PC-9 (cell line): Measurements from ENCODE around the gene LRRC4C. TPM values are rescaled to one million over a fixed set of nuclear protein-coding genes. Genes with fewer than 3 reads are reported as not detected.

Experiments
- BruUV-seq: library from RNA; stranded (reverse); fragments of 400-500 nt; replicated peaks from 2 replicates; lab custom pipeline; 2021; lab: Mats Ljungman, UMichigan
- CTCF ChIA-PET: fragments of 300-600 bp; sonication (Branson Sonifier 250); formaldehyde crosslinking; loops from one replicate; lab custom pipeline; 2022; ENCODE audit warnings: antibody characterized with exemption; lab: Charles Lee
- POLR2A ChIA-PET: fragments of 300-600 bp; sonication (Branson Sonifier 250); formaldehyde crosslinking; loops from one replicate; lab custom pipeline; 2022; ENCODE audit warnings: antibody characterized with exemption; ENCODE audit not compliant: unreplicated experiment; lab: Charles Lee
- DNase-seq, 2 experiments: peaks; one replicate each; pipeline versions ENCODE4 v3.0.0 to v3.0.0-alpha.2; 2015 to 2022; ENCODE audit warnings: mixed read lengths in 1 of 2
- H2AFZ ChIP-seq: fragments of 200-600 bp; sonication (generic); 2 replicates; pipeline ENCODE4 v1.8.1; 2017; ENCODE audit warnings: antibody characterized with exemption
- H3F3A ChIP-seq: fragments of 200-600 bp; sonication (generic); 2 replicates; pipeline ENCODE4 v1.8.1; 2017; ENCODE audit warnings: antibody characterized with exemption, mild to moderate bottlenecking, low read depth; ENCODE audit not compliant: insufficient read depth
- H3K27ac ChIP-seq: fragments of 200-600 bp; sonication (generic); 2 replicates; pipeline ENCODE4 v1.6.1; 2016; ENCODE audit warnings: mixed run types
- H3K27me3 ChIP-seq: fragments of 200-600 bp; sonication (generic); 2 replicates; pipeline ENCODE4 v1.6.1; 2016; ENCODE audit warnings: low read depth, mixed run types; ENCODE audit not compliant: insufficient read depth
- H3K36me3 ChIP-seq: fragments of 200-600 bp; sonication (generic); 2 replicates; pipeline ENCODE4 v1.6.1; 2016; ENCODE audit warnings: low read depth, mixed run types
- H3K4me1 ChIP-seq: fragments of 200-600 bp; sonication (generic); replicated peaks from 2 replicates; pipeline ENCODE4 v1.6.1; 2016; ENCODE audit warnings: mixed run types; ENCODE audit not compliant: insufficient read depth
- H3K4me2 ChIP-seq: fragments of 200-600 bp; sonication (generic); 2 replicates; pipeline ENCODE4 v1.6.1; 2017; ENCODE audit warnings: mixed run types
- H3K4me3 ChIP-seq: fragments of 200-600 bp; sonication (generic); 2 replicates; pipeline ENCODE4 v1.6.1; 2016; ENCODE audit warnings: mixed run types
- H3K79me2 ChIP-seq: fragments of 200-600 bp; sonication (generic); 2 replicates; pipeline ENCODE4 v1.6.1; 2017; ENCODE audit warnings: low read depth, mixed run types
- H3K9me2 ChIP-seq: fragments of 200-600 bp; sonication (generic); 2 replicates; pipeline ENCODE4 v1.8.1; 2017; ENCODE audit warnings: mild to moderate bottlenecking; ENCODE audit not compliant: insufficient read depth
- H3K9me3 ChIP-seq: fragments of 200-600 bp; sonication (generic); 2 replicates; pipeline ENCODE4 v1.8.1; 2016; ENCODE audit warnings: low read depth; ENCODE audit not compliant: insufficient read depth
- H4K20me1 ChIP-seq: fragments of 200-600 bp; sonication (generic); 2 replicates; pipeline ENCODE4 v1.8.1; 2017; ENCODE audit not compliant: insufficient read depth
- EZH2 ChIP-seq: fragments of 200-600 bp; sonication (generic); IDR thresholded peaks from 2 replicates; pipeline ENCODE4 v1.8.0; 2017; ENCODE audit warnings: antibody characterized with exemption, low read depth
- intact Hi-C: fragments of 100-400 bp; cut with micrococcal nuclease; formaldehyde crosslinking; loops from one replicate; pipeline ENCODE4 v1.10.0; 2022; ENCODE audit not compliant: unreplicated experiment
- total RNA-seq: library from RNA; stranded (reverse); gene quantifications from 2 replicates; pipeline ENCODE4 v1.2.3, GENCODE V29; 2021
- TF ChIP-seq, protein P1 (sequence below): fragments of 200-600 bp; sonication (generic); conservative IDR thresholded peaks from 2 replicates; pipeline ENCODE4 v1.6.1; 2017; ENCODE audit warnings: mixed run types, antibody characterized with exemption, mild to moderate bottlenecking, moderate library complexity

The LRRC4C gene
- total RNA-seq, 1 experiment from 2014 or later, result not detected

- POLR2A ChIA-PET, result no interaction called here
- no peak for DNase-seq
- TF ChIP-seq, protein P1, sequence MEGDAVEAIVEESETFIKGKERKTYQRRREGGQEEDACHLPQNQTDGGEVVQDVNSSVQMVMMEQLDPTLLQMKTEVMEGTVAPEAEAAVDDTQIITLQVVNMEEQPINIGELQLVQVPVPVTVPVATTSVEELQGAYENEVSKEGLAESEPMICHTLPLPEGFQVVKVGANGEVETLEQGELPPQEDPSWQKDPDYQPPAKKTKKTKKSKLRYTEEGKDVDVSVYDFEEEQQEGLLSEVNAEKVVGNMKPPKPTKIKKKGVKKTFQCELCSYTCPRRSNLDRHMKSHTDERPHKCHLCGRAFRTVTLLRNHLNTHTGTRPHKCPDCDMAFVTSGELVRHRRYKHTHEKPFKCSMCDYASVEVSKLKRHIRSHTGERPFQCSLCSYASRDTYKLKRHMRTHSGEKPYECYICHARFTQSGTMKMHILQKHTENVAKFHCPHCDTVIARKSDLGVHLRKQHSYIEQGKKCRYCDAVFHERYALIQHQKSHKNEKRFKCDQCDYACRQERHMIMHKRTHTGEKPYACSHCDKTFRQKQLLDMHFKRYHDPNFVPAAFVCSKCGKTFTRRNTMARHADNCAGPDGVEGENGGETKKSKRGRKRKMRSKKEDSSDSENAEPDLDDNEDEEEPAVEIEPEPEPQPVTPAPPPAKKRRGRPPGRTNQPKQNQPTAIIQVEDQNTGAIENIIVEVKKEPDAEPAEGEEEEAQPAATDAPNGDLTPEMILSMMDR, result no peak
- no peak for TF ChIP-seq EZH2
- Histone ChIP-seq H2AFZ (no peak overlapping the region), H3K4me2 (no peak overlapping the region), H3F3A (no peaks in the 10 kb centered on the region), H3K79me2 (no peaks in the 10 kb centered on the region), H3K4me1 (no peaks in the 10 kb centered on the region), H3K4me3 (no peak overlapping the region), H4K20me1 (peaks cover 3% of the 10 kb centered on the region; the same call in 1 of the 2 replicates), H3K9me3 (no peaks in the 10 kb centered on the region), H3K27me3 (no peaks in the 10 kb centered on the region), H3K27ac (no peak overlapping the region), H3K36me3 (no peaks in the 10 kb centered on the region), H3K9me2 (no peaks in the 10 kb centered on the region; the same call in 1 of the 2 replicates)
- CTCF ChIA-PET, result no interaction called here
- no TSS peak for BruUV-seq
- intact Hi-C loops, result no loop called here
Observed at GRCh38 chr11:40986320-40986719, 473.1 kb downstream of the LRRC4C start.

GRCh38 chr11:40975076-40975475 lies 484.4 kb downstream of the LRRC4C start:
- H4K20me1 ChIP-seq, result no peaks in the 10 kb centered on the region
- no TSS peak for BruUV-seq
- no peaks in the 10 kb centered on the region for H3K9me3 ChIP-seq
- no peak overlapping the region for H2AFZ ChIP-seq
- no peaks in the 10 kb centered on the region for H3K36me3 ChIP-seq
- TF ChIP-seq, protein P1, result no peak
- TF ChIP-seq EZH2, result no peak
- H3K79me2 ChIP-seq, result no peaks in the 10 kb centered on the region
- H3K4me2 ChIP-seq, result no peak overlapping the region
- H3F3A ChIP-seq, result no peaks in the 10 kb centered on the region
- H3K4me3 ChIP-seq, result no peak overlapping the region
- no peaks in the 10 kb centered on the region for H3K4me1 ChIP-seq
- H3K27ac ChIP-seq, result no peak overlapping the region
- H3K9me2 ChIP-seq, result no peaks in the 10 kb centered on the region
- CTCF ChIA-PET, result no interaction called here
- peaks cover 7% of the 10 kb centered on the region; the same call in 1 of the 2 replicates for H3K27me3 ChIP-seq
- POLR2A ChIA-PET, result no interaction called here
- no peak for DNase-seq
- intact Hi-C loops, result no loop called here

DNA sequence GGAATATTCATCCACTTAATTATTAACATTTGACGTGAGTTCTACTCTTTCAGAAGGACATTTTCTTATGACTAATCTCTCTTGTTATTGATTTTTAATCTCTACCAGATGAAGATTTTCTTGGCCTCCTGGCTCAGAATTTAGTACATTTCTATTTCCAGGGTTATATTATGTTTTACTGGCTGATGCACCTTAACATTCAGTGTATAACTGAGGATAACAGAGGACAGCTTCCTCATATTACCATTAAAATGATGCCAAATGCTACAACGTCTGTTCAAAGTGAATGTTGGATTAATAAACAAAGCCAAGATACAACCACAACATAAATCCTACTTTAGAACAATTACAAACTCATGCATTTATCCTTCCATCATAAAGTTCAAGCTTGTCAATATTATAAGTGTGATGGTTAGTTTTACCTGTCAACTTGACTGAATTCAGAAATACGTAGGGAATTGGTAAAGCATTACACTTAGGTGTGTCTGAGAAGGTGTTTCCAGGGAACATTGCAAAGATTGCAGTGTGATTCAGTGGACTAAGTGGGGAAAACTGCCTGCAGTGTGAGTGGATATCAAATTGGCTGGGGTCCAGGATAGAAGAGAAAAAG lies 485.2 kb downstream of the LRRC4C start:
- Histone ChIP-seq H3K4me3 (no peak overlapping the region), H3K27ac (no peak overlapping the region), H4K20me1 (no peaks in the 10 kb centered on the region), H3K9me3 (no peaks in the 10 kb centered on the region), H3K4me1 (no peaks in the 10 kb centered on the region), H3K79me2 (no peaks in the 10 kb centered on the region), H3K9me2 (no peaks in the 10 kb centered on the region), H3K4me2 (no peak overlapping the region), H3K27me3 (0 out of 2 replicates have a peak, but pooled peaks cover 3% of the 10 kb centered on the region), H3K36me3 (no peaks in the 10 kb centered on the region), H2AFZ (no peak overlapping the region), H3F3A (no peaks in the 10 kb centered on the region)
- CTCF ChIA-PET, result no interaction called here
- intact Hi-C loops, result no loop called here
- DNase-seq, result no peak
- no TSS peak for BruUV-seq
- POLR2A ChIA-PET, result no interaction called here
- no peak for TF ChIP-seq EZH2
- TF ChIP-seq, protein P1, result no peak
